ENCODE data around the gene KCNAB2.

GRCh38 chr1:6045561-6045960, at the start of gene KCNAB2:
- TF ChIP-seq EZH2 (IDR thresholded peaks at IDR 0.05; ENCODE audit: borderline replicate concordance) (no peak), CTCF (IDR thresholded peaks at IDR 0.05; ENCODE audit: poor library complexity) (no peak)

All from hepatocyte (in vitro differentiated cells).